ENCODE data around the gene TNPO1. TPM values are rescaled to one million over a fixed set of nuclear protein-coding genes. Genes with fewer than 3 reads are reported as not detected.

Gene TNPO1
- total and polyA plus RNA-seq, 11 donors = 6.4 to 92.2 (median 67.2) TPM

DNA sequence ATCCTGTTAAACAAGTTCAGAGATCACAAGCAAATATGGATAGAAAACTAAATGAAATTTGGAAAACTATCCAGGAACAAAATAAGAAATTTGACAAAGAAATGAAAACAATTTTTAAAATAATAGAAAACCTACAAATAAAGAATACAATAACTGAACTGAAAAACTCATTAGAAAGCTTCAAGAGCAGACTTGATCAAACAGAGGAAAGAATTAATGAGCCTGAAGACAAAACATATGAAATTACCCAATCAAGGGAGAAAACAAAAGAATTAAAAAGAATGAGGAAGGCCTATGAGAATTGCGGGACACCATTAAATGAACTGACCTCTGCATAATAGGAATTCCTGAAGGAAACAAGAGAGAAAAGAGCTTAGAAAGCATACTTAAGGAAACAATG, 39.8 kb upstream of the TNPO1 start:
- Histone ChIP-seq H3K27ac (no peak overlapping the region), H3K9me3 (peaks cover 0 to 48% (median 25%) of the 10 kb centered on the region in 12 donors), H3K36me3 (no peaks in the 10 kb centered on the region), H3K4me3 (no peak overlapping the region), H3K27me3 (no peaks in the 10 kb centered on the region), H3K4me1 (no peaks in the 10 kb centered on the region)
- DNase-seq (no peak), ATAC-seq (no peak)
- 81 to 100% (median 92%) methylated on average over 1 of the region's 1 CpG for WGBS, 4 donors
- no peak for TF ChIP-seq POLR2A (IDR thresholded peaks at IDR 0.05)
- TF ChIP-seq, protein P1, sequence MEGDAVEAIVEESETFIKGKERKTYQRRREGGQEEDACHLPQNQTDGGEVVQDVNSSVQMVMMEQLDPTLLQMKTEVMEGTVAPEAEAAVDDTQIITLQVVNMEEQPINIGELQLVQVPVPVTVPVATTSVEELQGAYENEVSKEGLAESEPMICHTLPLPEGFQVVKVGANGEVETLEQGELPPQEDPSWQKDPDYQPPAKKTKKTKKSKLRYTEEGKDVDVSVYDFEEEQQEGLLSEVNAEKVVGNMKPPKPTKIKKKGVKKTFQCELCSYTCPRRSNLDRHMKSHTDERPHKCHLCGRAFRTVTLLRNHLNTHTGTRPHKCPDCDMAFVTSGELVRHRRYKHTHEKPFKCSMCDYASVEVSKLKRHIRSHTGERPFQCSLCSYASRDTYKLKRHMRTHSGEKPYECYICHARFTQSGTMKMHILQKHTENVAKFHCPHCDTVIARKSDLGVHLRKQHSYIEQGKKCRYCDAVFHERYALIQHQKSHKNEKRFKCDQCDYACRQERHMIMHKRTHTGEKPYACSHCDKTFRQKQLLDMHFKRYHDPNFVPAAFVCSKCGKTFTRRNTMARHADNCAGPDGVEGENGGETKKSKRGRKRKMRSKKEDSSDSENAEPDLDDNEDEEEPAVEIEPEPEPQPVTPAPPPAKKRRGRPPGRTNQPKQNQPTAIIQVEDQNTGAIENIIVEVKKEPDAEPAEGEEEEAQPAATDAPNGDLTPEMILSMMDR (IDR thresholded peaks at IDR 0.05) = no peak
- intact Hi-C loops (cut with DNase I) = no loop called here

DNA sequence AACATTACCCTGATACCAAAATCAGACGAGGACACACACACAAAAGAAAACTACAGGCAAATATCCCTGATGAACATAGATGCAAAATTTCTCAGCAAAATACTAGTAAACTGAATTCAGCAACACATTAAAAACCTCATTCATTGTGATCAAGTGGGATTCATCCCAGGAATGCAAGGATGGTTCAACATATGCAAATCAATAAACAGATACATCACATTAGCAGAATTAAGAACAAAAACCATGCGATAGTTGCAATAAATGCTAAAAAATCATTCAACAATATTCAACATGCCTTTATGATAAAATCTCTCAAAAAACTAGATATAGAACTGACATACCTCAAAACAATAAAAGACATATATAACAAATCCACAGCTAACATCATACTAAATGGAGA, 36.9 kb upstream of the TNPO1 start:
- H3K36me3 ChIP-seq = no peaks in the 10 kb centered on the region
- TF ChIP-seq POLR2A (IDR thresholded peaks at IDR 0.05) = no peak
- TF ChIP-seq, protein P1 (IDR thresholded peaks at IDR 0.05) = no peak
- no peak for DNase-seq
- no peaks in the 10 kb centered on the region for H3K27me3 ChIP-seq
- H3K4me1 ChIP-seq = no peaks in the 10 kb centered on the region
- intact Hi-C loops (cut with DNase I) = no loop called here
- 69 to 92% (median 81%) methylated on average over 2 of the region's 2 CpGs for WGBS, 4 donors
- no peak for ATAC-seq
- no peak overlapping the region for H3K4me3 ChIP-seq
- peaks cover 0 to 48% (median 25%) of the 10 kb centered on the region in 12 donors for H3K9me3 ChIP-seq
- no peak overlapping the region for H3K27ac ChIP-seq

DNA sequence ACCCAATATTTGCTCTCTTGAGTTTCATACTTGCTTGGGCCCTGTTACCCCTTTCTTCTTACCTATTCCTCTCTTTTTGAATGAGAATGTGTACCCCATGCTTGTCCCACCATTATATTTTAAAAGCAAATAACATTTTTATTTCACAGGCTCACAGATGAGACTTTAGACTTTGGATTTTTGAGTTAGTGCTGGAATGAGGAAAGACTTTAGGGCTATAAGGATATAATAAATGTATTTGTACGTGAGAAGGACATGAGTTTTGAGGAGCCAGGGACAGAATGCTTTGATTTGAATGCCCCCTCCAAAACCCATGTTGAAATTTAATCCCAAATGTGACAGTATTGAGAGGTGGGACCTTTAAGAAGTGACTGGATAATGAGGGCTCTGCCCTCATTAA, 33.1 kb upstream of the TNPO1 start:
- no peak overlapping the region for H3K4me3 ChIP-seq

DNA sequence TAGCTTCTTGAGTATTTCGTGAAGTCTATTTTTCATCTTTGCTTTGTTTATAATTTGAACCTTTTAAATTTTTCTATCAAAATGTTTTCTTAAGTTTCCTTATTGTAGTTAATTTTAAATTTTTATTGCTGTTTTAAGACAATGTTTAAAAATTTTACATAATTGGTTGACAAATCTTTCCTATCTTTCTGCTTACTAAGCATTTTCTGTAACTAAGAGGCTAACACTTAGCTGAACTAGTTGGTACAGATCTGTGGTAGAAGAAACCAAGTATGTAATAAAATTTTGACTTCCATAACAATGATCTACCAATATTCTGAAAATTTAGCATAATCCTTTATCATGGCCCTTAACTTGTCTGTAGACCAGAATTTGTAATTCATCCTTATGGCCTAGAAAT, 32.3 kb upstream of the TNPO1 start:
- TF ChIP-seq POLR2A (IDR thresholded peaks at IDR 0.05) = no peak
- TF ChIP-seq, protein P1 (IDR thresholded peaks at IDR 0.05) = no peak
- no peak for ATAC-seq
- intact Hi-C loops (cut with DNase I) = no loop called here

More for the DNA sequence above, 33.1 kb upstream of the TNPO1 start:
- Histone ChIP-seq H3K4me1 (no peaks in the 10 kb centered on the region), H3K36me3 (no peaks in the 10 kb centered on the region), H3K27ac (no peak overlapping the region), H3K27me3 (no peaks in the 10 kb centered on the region), H3K9me3 (peaks cover 0 to 27% (median 14%) of the 10 kb centered on the region in 12 donors)
- no peak for ATAC-seq
- TF ChIP-seq, protein P1 (IDR thresholded peaks at IDR 0.05) = no peak
- TF ChIP-seq POLR2A (IDR thresholded peaks at IDR 0.05) = no peak
- WGBS, 4 donors = 84 to 97% (median 90%) methylated on average over 1 of the region's 1 CpG
- intact Hi-C loops (cut with DNase I) = no loop called here
- DNase-seq = no peak

More for the DNA sequence above, 32.3 kb upstream of the TNPO1 start:
- no peak overlapping the region for H3K4me3 ChIP-seq
- no peaks in the 10 kb centered on the region for H3K36me3 ChIP-seq
- no peaks in the 10 kb centered on the region for H3K4me1 ChIP-seq
- H3K27ac ChIP-seq = no peak overlapping the region
- WGBS, 4 donors = 96 to 100% (median 98%) methylated on average over 1 of the region's 1 CpG
- peaks cover 0 to 20% (median 10%) of the 10 kb centered on the region in 12 donors for H3K9me3 ChIP-seq
- H3K27me3 ChIP-seq = no peaks in the 10 kb centered on the region
- no peak for DNase-seq
